HG02642 (cell line): ENCODE results near the gene CDK19.
A peak's percentile ranks its signal among the peaks of the same experiment; 100 is the strongest.
"Not testable (repeated sequence)": the region's sequence is repeated elsewhere in the genome, so short reads cannot be mapped to it uniquely, and the experiment has no call there.

Source experiments
- ATAC-seq: cut with Tn5 transposase; IDR thresholded peaks from one replicate; pipeline ENCODE4 v1.9.1; 2021; ENCODE audit warnings: mild to moderate bottlenecking; ENCODE audit not compliant: unreplicated experiment, poor library complexity

Gene CDK19

DNA sequence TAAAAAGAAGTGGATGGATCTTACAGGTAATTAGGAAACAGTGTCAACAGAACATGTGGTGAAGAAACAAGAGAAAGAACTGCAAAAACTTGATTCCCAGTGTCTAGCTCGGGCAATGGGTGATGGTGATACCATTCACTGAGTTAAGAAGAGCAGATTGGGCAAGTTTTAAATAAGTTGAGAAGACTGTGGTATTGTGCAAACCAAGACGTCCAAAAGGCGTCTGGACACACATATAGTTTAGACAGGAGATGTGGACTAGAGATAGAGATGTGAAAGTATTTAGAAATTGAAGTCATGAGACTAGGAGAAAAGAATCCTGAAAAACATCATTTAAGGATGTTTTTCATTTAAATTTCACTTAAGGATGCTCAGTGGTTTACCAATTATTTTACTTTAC lies 53.9 kb downstream of the CDK19 start:
- no peak for ATAC-seq

DNA sequence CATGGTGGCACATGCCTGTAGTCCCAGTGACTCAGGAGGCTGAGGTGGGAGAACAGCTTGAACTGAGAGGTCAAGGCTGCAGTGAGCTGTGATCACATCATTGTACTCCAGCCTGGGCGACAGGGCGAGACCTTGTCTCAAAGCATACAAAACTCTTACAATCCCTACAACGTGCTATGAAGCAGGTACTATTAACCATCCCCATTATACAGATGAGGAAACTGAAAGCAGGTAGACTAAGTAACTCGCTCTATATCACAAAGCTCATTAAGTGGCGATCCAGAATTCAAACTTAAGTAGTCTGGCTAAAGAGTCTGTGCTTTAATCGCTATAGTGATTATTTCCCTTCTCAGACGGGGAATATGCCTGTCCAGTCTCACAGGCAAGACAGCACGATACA lies 54.7 kb downstream of the CDK19 start:
- no peak for ATAC-seq

DNA sequence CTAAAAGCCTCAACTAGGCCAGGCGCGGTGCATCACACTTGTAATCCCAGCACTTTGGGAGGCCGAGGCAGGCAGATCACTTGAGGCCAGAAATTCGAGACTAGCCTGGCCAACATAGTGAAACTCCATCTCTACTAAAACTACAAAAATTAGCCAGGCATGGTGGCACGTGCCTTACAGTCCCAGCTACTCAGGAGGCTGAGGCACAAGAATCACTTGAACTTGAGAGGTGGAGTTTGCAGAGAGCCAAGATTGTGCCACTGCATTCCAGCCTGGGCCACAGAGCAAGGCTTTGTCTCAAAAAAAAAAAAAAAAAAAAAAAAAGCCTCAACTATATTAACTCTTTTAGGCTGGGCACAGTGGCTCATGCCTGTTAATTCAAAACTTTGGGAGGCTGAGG lies 55.2 kb downstream of the CDK19 start:
- ATAC-seq = not testable (repeated sequence)

DNA sequence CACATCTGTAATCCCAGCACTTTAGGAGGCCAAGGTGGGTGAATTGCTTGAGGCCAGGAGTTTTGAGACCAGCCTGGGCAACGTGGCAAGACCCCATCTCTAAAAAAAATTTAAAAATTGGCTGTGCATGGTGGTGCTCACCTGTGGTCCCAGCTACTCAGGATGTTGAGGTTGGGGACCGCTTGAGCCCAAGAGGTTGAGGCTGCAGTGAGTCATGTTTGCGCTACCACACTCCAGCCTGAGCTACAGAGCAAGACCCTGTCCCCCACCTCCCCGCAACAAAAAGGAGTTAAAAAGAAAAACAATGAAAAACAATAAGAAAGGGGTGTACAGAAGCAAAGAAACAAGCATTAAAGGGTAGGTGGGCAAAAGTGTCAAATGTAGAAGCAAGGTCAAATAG lies 57.3 kb downstream of the CDK19 start:
- no peak for ATAC-seq

DNA sequence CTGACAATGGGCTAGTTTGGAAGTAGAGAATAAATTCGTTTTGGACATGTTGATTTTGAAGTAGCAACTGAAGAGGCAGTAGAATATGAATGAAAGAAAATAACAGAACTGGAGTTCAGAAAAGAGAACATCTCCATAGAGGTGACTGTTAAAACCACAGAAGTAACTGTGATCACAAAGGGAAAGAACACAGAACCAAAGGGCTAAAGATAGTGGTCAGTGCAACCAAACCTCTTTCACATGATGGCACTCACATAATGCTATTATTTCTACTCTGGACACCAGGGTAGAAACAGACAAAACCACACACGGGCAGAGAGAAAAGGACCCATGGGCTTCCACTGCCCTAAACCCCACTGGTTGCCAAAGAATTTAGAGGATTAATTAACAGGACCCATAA lies 58.5 kb downstream of the CDK19 start:
- no peak for ATAC-seq

DNA sequence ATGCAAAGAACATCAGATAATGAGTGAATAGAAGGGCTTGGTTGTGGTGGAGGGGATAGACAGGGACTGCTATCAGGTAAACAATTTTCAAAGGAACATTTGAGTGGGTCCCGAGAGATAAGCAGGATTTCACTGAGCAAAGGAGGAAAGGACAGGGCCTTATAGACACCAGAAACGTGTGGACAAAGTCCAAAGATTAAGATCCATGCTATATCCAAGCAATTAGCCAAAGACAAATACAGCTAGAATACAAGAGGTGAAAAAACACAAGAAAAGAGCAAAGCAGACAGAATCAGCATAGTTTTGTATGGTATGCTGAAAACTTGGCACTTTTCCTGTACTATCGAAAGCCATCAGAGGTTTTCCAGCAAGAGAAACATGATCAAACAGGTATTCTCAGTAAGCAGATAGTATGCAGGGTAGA lies 59.8 kb downstream of the CDK19 start:
- no peak for ATAC-seq

DNA sequence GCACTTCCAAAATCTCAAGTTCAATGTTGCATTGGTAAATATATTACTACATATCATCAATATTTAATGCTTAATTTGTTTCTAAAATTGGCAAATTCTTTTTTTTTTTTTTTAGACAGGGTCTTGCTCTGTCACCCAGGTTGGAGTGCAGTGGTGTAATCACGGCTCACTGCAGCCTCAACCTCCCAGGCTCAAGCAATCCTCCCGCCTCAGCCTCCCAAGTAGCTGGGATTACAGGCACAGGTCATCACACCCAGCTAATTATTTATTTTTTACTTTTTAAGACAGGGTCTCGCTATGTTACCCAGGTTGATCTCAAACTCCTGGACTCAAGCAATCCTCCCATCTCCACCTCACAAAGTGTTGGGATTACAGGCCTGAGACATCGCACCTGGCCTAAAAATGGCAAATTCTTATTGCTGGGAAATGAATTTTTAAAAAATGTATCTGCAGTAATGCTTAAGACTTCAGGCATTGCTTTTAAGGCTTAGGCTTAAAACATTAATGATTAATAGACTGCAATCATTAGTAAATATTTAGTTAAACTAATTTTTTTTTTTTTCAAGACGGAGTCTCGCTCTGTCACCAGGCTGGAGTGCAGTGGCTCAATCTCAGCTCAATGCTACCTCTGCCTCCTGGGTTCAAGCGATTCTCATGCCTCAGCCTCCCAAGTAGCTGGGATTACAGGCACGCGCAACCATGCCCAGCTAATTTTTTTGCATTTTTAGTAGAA lies 61.2 kb downstream of the CDK19 start:
- not testable (repeated sequence) for ATAC-seq

DNA sequence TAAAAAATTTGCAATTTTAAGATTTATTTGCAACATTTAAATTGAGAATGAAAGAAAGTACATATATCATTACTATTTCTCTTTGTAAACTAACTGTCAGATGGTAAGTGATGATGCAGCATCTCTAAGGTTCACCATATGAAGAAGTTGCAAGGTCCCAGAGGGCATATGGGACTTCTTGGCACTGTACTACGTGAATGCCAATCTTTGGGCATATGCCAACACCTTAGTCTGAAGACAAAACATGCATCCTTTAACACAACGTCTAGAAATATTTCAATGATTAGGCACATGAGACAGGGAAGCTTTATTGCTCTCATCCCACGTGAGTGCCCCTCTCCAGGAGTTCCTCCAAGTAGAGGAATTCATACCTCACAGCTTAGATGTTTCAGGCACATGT lies 66.8 kb downstream of the CDK19 start:
- ATAC-seq = no peak

DNA sequence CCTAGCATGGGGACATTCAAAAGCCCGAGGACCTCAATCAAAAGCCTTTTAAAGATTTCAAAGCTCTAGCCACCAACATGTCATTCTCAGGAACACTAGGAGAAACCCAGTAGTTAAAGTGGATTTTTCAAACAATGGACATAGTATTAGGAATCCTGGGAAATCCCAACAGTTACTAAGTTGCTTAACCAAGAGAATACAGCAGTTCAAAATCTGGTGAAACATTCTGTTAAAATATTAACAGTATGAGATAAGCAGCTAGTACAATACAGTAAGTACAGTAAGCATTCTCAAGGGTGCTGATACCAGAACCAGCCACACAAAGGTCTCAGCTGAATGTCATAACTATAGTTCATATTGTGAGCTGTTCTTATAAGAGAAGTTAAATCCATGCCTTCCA lies 68.6 kb downstream of the CDK19 start:
- no peak for ATAC-seq

DNA sequence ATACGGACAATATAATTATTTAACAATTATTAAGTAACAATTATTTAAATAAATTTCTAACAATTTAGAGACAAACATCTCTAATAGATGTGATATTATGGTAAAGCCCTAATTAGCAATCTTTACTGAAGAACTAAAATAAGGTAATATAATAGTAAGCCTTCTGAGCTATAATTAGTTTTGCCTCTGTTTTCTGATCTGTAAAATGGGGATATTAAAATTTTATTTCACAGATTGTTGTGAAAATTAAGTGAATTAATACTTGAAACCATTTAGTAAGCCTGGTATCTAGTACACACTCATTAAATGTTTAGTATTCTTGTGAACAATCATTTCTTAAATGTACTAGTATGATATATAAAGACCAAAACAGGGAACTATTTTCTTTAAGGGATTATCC lies 70.3 kb downstream of the CDK19 start:
- no peak for ATAC-seq

DNA sequence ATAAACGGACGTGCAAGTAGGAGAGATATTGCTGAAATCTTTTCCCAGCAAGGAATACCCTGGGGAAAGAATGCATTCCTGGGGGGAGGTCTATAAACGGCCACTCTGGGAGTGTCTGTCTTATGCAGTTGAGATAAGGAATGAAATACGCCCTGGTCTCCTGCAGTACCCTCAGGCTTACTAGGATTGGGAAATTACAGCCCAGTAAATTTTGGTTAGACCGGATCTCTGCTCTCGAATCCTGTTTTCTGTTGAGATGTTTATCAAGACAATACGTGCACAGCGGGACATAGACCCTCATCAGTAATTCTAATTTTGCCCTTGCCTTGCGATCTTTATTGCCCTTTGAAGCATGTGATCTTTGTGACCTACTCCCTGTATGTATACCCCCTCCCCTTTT lies 72.7 kb downstream of the CDK19 start:
- ATAC-seq = not testable (repeated sequence)

DNA sequence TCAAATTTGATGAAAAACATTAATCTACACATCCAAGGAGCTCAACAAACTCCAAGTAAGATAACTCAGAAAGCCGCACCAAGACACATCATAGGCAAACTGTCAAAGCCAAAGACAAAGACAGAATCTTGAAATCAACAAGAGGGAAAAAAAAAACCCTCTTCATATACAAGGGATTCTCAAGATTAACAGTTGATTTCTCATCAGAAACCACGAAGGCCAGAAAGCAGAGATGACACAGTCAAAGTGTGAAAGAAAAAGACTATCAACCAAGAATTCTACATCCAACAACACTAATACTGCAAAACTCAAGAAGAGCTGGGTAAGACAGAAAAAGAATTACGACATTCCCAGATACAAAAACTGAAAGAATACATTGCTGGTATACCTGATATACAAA lies 73.8 kb downstream of the CDK19 start:
- ATAC-seq = no peak

DNA sequence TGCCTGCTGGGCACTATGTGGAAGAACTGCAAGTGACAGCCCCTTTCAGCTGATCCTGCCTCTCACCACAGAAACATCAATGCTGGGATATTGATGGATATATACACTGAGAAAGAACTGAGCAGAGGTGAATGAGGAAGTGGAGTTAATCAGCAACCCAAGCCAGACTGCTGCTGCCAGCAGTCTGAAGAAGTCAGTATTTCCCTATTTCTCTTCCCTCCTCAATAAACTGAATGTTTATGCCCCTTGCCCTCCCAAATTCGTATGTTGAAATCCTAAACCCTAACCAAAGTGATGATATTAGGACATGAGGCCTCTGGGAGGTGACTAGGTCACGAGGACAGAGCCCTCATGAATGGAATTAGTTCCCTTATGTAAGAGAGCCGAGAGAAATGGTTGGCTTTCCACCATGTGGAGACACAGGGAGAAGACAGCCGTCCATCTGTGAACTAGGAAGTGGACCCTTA lies 76.3 kb downstream of the CDK19 start:
- peak; percentile 65 for ATAC-seq

DNA sequence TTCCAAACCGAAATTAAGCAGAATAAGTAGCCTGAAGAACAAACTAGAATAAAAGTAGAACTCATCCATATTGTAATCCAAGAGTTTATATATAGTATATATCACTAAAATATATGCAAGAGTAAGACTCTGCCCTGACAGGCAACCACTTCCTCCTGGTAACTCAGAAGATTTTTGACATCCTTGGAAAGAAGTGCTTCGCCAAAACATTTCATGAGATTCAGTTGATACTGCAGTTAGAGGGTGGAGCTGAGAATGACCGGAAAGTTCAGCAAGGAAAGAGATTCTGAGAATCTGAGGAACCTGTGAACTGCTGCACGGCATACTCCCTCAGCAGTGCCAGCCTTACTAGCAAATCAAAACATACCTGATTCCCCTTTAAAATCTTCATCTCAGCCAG lies 79.6 kb downstream of the CDK19 start:
- no peak for ATAC-seq

DNA sequence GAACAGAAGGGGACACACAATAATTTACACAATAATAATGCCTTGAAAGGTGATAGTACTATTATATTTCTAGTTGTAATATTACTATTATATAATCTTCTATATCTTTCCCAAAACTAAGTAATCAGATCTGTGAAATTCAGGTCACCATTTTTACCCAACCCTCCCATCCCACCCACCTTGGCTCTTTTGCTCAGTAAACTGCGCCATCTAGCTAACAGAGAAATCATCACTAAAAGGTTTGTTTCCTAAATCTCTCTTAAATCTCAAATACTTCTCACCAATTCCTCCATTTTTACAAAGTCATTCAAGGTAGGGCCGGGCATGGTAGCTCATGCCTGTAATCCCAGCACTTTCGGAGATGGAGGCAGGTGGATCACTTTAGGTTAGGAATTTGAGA lies 83.4 kb downstream of the CDK19 start:
- ATAC-seq = no peak

DNA sequence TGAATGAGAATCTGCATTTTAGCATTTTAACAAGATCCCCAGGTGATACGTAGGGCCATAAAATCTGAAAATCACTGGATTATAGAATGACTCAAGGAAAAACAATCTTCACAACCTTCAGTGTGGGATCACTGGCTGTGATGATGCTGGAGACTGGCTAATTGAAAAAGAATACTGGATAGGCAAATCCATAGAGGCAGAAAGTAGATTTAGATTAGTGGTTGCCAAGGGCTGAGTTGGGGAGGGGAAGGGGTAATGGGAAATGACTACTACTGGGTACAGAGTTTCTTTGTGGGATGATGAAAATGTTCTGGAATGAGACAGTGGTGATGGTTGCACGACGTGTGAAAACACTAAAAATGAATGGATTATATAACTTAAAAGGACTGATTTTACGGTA lies 84.1 kb downstream of the CDK19 start:
- no peak for ATAC-seq

DNA sequence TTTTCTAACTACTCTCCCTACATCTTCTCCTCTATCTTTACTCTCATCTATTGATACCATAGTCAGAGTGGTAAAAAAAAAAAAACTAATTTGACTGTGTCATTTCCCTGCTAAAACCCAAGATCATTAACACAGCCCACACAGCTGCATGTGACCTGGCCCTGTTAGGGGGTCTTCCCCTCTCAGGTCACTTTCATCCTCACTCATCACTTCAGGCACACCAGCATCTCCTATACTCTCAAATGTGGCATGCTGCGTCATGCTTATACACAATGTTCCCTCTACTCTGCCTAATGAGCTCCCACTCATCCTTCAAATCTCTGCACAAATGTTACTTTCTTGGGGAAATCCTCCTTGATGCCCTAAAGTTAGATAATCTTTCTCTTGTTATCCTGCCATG lies 86.8 kb downstream of the CDK19 start:
- peak; percentile 72 for ATAC-seq

DNA sequence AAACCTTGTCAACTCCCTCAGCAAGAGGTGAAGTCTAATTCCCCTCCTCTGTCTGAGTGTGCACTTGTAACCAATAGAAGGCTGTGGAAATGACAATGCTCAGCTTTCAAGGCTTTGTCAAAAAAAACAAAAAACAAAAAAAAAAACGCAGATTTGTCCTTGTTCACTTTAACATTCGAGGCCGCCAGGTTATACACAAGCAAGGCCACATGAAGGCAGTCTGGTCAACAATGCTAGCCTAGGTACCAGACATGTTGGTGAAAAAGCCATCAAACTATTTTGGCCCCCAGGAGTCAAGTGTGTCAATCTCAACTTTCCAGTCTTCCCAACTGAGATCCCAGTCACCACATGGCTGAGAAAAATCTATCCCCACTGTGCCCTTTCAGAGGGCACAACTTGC lies 92.3 kb downstream of the CDK19 start:
- ATAC-seq = no peak

DNA sequence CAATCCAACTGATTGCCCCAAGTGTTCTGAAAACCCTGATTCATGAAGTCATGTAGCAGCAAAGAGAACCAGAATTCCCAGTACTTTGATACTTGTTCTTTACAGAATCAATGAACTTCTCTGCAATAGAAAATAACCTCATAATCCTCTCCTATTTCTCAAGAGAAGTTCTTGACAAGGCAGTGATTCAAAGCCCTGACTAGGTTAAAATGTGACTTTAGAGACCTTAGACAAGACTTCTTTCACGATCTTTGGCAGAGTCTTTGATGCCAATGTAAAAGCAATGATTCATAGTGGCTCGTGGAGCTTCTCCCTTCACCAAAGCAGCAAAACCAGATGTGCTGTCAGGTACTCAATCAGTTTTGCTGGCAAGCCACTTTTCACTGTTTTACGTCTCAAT lies 95.2 kb downstream of the CDK19 start:
- no peak for ATAC-seq

DNA sequence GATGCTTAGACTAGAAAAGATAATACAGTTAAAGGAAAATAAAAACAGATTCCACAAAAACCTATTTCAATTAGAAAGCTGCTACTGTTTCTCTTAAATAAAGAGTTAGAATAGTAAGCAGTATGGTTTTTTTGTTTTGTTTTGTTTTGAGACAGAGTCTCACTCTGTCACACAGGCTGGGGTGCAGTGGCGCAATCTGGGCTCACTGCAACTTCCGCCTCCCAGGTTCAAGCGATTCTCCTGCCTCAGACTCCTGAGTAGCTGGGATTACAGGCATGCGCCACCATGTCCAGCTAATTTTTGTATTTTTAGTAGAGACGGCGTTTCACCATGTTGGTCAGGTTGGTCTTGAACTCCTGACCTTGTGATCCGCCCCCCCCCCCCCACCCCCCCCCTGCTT lies 95.7 kb downstream of the CDK19 start:
- not testable (repeated sequence) for ATAC-seq

DNA sequence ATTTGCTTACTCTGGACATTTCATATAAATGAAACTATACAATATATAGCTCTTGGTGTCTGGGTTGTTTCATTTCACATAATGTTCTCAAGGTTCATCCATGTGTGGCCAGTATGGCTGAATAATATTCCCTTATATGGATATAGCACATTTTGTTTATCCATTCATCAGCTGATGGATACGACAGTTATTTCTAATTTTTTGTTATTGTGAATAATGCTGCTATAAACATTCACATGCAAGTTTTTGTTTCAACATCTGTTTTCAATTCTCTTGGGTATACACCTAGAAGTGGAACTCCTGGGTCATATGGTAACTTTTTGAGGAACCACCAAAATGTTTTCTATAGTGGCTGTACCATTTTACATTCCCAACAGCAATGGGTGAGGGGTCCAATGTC lies 101.1 kb downstream of the CDK19 start:
- no peak for ATAC-seq

DNA sequence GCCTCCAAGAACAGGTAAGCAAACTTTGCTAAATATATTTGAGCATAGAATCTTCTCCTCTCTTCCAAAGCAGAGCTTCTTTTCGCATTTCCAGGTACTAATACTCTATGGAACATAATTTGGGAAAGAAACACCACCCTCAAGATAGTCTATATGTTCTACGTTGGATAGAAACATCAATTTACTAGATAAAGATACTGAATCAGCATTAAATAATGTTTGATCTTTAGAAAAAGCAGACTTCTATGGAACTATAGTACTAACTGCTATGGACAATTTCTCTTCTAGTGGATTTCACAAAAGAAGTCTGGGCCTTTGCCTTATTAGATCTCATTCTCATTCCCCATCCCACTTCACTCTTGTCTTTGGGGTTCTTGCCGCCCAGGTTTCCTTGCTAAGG lies 103.0 kb downstream of the CDK19 start:
- no peak for ATAC-seq

DNA sequence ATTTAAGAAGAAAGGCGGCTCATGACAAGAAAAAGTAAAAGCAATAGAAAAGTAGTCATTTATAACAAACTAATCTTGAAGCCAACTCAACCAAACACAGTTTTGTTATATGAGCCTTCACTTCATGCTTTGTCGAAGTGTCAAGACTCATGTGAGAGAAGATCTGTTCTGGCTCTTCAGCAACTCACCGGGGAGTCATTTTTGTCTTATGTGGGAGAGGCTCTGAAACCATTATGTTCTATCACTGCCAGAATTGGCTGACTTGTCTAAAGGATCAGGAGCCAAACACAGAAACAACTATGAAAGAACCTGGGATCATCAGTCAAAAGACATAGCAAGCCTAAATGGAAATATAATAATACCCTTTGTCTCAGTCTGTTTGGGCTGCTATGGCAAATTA lies 105.2 kb downstream of the CDK19 start:
- ATAC-seq = no peak
